Muscle layer of colon (tissue), 2 donors: ENCODE results near the gene GLI2.

ENCODE experiments used
- H3K27ac ChIP-seq: one replicate; pipeline ENCODE4 v1.7.0; 2013; ENCODE audit warnings: low read depth, mild to moderate bottlenecking, low read length, moderate library complexity
- H3K27me3 ChIP-seq, 2 donors: one replicate each; pipeline ENCODE4 v1.7.0; 2013; ENCODE audit warnings: low read length in 2 of 2, mild to moderate bottlenecking in 2 of 2; ENCODE audit not compliant: insufficient read depth in 2 of 2, control insufficient read depth in 1 of 2
- H3K36me3 ChIP-seq: one replicate; pipeline ENCODE4 v1.7.0; 2013; ENCODE audit warnings: mild to moderate bottlenecking, low read length; ENCODE audit not compliant: insufficient read depth
- H3K4me1 ChIP-seq: one replicate; pipeline ENCODE4 v1.7.0; 2013; ENCODE audit warnings: mild to moderate bottlenecking, low read length; ENCODE audit not compliant: insufficient read depth
- H3K4me3 ChIP-seq, 2 donors: one replicate each; pipeline ENCODE4 v1.7.0; 2013; ENCODE audit warnings: low read length in 2 of 2, low read depth in 1 of 2, mild to moderate bottlenecking in 1 of 2, moderate library complexity in 1 of 2
- H3K9ac ChIP-seq: one replicate; pipeline ENCODE4 v1.7.0; 2013; ENCODE audit warnings: low read length
- H3K9me3 ChIP-seq: one replicate; pipeline ENCODE4 v1.7.0; 2013; ENCODE audit warnings: mild to moderate bottlenecking, low read length
- donor health status: abdominal sarcoma.
- donor health status: Adenocarcinoma of cecum.

The GLI2 gene

GRCh38 chr2:120749506-120750431 is 14.1 kb downstream of the GLI2 start:
- Histone ChIP-seq H3K27me3 (no peaks in the 10 kb centered on the region), H3K9me3 (no peaks in the 10 kb centered on the region), H3K4me1 (peaks cover 5% of the 10 kb centered on the region), H3K36me3 (no peaks in the 10 kb centered on the region), H3K4me3 (no peak overlapping the region), H3K9ac (no peak overlapping the region), H3K27ac (no peak overlapping the region)

GRCh38 chr2:120750488-120751210 is 15.0 kb downstream of the GLI2 start:
- Histone ChIP-seq H3K36me3 (no peaks in the 10 kb centered on the region), H3K27me3 (no peaks in the 10 kb centered on the region), H3K27ac (no peak overlapping the region), H3K4me1 (peaks cover 5% of the 10 kb centered on the region), H3K9me3 (no peaks in the 10 kb centered on the region), H3K9ac (no peak overlapping the region), H3K4me3 (no peak overlapping the region)

- Histone ChIP-seq H3K9me3 (no peaks in the 10 kb centered on the region), H3K4me1 (peaks cover 5% of the 10 kb centered on the region), H3K36me3 (no peaks in the 10 kb centered on the region), H3K9ac (no peak overlapping the region), H3K4me3 (no peak overlapping the region), H3K27me3 (no peaks in the 10 kb centered on the region), H3K27ac (no peak overlapping the region)
Observed at GRCh38 chr2:120751553-120751952, 15.9 kb downstream of the GLI2 start.

GRCh38 chr2:120754067-120754960 is 18.6 kb downstream of the GLI2 start:
- no peaks in the 10 kb centered on the region for H3K27me3 ChIP-seq
- no peak overlapping the region for H3K4me3 ChIP-seq
- H3K36me3 ChIP-seq, result no peaks in the 10 kb centered on the region
- no peak overlapping the region for H3K27ac ChIP-seq
- H3K9me3 ChIP-seq, result no peaks in the 10 kb centered on the region
- H3K4me1 ChIP-seq, result peaks cover 26% of the 10 kb centered on the region
- H3K9ac ChIP-seq, result no peak overlapping the region

- H3K36me3 ChIP-seq, result no peaks in the 10 kb centered on the region
- no peak overlapping the region for H3K4me3 ChIP-seq
- H3K9ac ChIP-seq, result peak overlapping the region; percentile 5
- H3K9me3 ChIP-seq, result no peaks in the 10 kb centered on the region
- H3K27ac ChIP-seq, result peak overlapping the region; percentile 65
- H3K27me3 ChIP-seq, result no peaks in the 10 kb centered on the region
- H3K4me1 ChIP-seq, result peaks cover 26% of the 10 kb centered on the region
Observed at GRCh38 chr2:120758181-120759144, 22.8 kb downstream of the GLI2 start.

DNA sequence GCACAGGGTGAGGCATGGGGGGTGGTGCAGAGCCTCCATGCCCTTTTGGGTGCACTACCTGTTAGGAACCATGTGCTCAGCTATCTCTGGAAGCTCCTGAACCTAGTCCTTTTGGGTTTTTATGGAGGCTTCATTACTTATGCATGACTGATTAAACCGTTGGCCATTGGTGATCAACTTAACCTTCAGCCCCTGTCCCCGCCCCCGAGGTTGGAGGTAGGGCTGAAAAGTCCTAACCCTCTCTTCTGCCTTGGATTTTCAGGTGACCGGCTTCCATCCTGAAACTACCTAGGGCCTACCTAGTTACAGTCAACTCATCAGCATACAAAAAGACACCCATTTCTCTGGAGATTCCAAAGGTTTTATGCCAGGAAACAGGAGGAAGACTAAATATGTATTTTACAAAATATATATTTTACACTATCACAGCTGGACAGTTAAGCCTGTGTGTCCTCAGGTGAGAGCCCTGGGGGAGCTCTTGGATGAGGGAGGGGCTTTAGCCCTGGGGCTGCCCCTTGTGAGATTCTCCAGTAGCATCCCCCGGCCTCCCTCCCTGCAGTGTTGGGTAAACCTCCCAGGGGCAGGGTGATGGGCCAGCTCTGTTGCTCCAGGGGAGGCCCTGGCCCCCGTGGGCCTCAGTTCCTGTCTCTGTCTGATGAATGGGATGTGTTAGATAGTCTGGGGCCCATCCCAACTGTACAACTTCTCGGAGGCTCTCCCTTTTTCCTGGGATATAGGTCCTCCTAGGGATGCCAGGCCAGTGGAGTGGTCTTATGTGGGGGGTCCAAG is 24.1 kb downstream of the GLI2 start:
- H3K4me3 ChIP-seq, result no peak overlapping the region
- H3K9ac ChIP-seq, result no peak overlapping the region
- H3K36me3 ChIP-seq, result no peaks in the 10 kb centered on the region
- H3K4me1 ChIP-seq, result peaks cover 34% of the 10 kb centered on the region
- no peaks in the 10 kb centered on the region for H3K9me3 ChIP-seq
- no peak overlapping the region for H3K27ac ChIP-seq
- no peaks in the 10 kb centered on the region for H3K27me3 ChIP-seq

DNA sequence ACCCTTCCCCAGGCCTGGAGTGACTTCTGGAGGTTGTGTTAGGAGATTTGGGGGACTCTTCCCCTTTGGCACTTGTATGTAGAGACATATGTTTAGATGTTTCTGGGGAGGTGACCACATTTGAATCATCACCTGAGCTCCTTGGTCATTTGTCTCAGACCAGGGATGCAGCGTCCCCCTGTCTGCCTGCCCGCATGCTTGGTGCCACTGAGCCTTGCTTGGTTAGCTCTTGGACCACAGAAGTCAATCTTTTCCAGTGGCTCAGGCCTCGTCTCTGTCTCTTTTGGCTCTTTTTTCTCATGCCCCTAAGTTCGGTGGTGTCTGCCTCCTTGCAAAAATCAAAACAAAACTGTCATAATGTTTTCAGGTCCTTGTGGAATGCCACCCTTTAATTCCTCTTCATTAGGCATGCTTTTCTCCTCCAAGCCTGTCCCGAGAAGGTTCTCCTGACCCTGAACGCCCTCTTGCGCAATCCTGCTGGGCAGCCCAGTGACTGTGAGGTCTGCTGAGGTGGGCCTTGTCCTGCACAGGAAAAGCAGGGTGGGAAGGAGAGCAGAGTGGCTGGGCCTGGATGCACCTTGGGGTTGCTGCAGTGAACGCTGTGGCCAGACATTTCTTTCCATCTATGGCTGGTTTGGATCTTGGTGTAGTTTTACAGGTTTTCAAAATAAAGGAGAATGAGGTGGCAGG is 24.9 kb downstream of the GLI2 start:
- Histone ChIP-seq H3K27me3 (no peaks in the 10 kb centered on the region), H3K36me3 (no peaks in the 10 kb centered on the region), H3K9ac (no peak overlapping the region), H3K4me1 (peaks cover 41% of the 10 kb centered on the region), H3K9me3 (no peaks in the 10 kb centered on the region), H3K27ac (no peak overlapping the region), H3K4me3 (no peak overlapping the region)

DNA sequence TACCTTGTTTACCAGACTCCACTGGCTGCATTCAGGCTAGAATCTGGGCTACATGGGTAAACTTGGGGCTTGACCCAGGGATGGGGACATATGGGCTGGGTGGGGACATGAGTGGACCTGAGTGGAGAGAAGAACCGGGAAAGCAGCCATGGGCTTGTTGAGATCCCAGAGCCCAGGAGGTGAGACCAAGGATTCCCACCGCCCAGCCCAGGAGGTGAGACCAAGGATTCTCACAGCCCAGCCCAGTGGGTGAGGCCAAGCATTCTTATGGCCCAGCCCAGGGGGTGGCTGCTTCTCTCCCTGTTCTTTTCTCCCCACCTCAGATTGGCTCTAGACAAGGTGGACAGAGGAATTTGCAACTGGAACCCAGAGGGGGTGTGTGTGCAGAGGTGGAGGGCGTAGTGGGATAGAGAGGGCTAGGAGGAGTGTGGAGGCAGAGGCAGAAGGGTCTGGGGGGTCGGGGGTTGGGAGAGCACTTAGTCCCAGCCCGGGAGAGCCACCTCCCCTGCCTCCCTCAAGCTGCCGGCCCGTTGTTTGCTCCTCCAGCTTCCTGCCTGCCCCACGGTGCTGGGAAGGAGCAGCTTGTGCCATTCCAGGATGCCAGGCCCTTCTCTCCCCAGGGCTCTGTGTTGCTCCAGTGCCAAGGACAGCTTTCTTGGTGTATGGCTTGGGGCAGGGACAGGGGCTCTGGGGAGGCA is 25.6 kb downstream of the GLI2 start:
- Histone ChIP-seq H3K9me3 (no peaks in the 10 kb centered on the region), H3K27ac (no peak overlapping the region), H3K36me3 (no peaks in the 10 kb centered on the region), H3K4me1 (peaks cover 41% of the 10 kb centered on the region), H3K9ac (no peak overlapping the region), H3K4me3 (no peak overlapping the region), H3K27me3 (no peaks in the 10 kb centered on the region)

DNA sequence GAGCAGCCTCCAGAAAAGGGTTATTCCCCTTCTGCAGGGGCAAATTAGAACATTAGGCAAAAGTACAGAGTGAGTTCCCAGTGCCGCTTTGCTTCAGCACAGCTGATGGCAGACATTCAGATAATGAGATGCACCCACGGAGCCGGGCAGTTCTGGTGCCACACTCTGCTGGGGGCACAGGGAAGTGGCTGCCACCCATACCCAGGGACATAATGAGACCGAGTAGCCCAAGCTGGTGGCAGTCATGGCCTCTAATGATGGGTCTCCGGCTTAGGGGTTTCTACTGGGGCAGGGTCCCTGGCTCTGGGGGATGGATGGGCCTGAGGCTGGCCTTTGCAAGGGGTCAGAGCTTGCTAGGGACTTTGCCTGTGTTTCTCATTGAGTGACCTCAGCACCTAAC is 26.2 kb downstream of the GLI2 start:
- Histone ChIP-seq H3K9ac (no peak overlapping the region), H3K36me3 (no peaks in the 10 kb centered on the region), H3K4me1 (peaks cover 41% of the 10 kb centered on the region), H3K9me3 (no peaks in the 10 kb centered on the region), H3K27ac (no peak overlapping the region), H3K27me3 (no peaks in the 10 kb centered on the region), H3K4me3 (no peak overlapping the region)
